Natural killer cell (primary cell): Measurements from ENCODE around the gene OLFML2A. TPM values are rescaled to one million over a fixed set of nuclear protein-coding genes. Genes with fewer than 3 reads are reported as not detected.
"Not testable (repeated sequence)": the region's sequence is repeated elsewhere in the genome, so short reads cannot be mapped to it uniquely, and the experiment has no call there.

Source experiments
- ATAC-seq, 3 donors: fragments of 150-1000 bp in 2 of 3; fragments of 200-7000 bp in 1 of 3; cut with Tn5 transposase; 1 replicate in 1 of 3; 2 replicates in 2 of 3; pipeline ENCODE4 v1.10.0; 2021; ENCODE audit warnings: mild to moderate bottlenecking in 2 of 3, moderate library complexity in 2 of 3
- DNase-seq, 2 donors: peaks; one replicate each; pipeline versions ENCODE4 v3.0.0 to v3.0.0-alpha.2; 2013 to 2021; ENCODE audit warnings: mixed read lengths in 1 of 2
- H3K27ac ChIP-seq: one replicate; pipeline ENCODE4 v1.5.1; 2013; ENCODE audit warnings: mild to moderate bottlenecking, low read length
- H3K27me3 ChIP-seq: one replicate; pipeline ENCODE4 v1.6.1; 2013; ENCODE audit warnings: low read length; ENCODE audit not compliant: control insufficient read depth, insufficient read depth
- H3K36me3 ChIP-seq: one replicate; pipeline ENCODE4 v1.6.1; 2013; ENCODE audit warnings: low read length; ENCODE audit not compliant: control insufficient read depth, insufficient read depth
- H3K4me1 ChIP-seq: one replicate; pipeline ENCODE4 v1.6.1; 2013; ENCODE audit warnings: low read length; ENCODE audit not compliant: control insufficient read depth, insufficient read depth
- H3K4me3 ChIP-seq: one replicate; pipeline ENCODE4 v1.5.1; 2013; ENCODE audit warnings: low read length
- H3K9me3 ChIP-seq: one replicate; pipeline ENCODE4 v1.6.1; 2013; ENCODE audit warnings: low read length; ENCODE audit not compliant: control insufficient read depth, insufficient read depth
- H3K27ac Mint-ChIP-seq, 2 donors: one replicate each; pipeline ENCODE4 v1.8.0; 2022; ENCODE audit warnings: mild to moderate bottlenecking in 2 of 2, mixed read lengths in 2 of 2, moderate library complexity in 1 of 2
- H3K27me3 Mint-ChIP-seq, 2 donors: one replicate each; pipeline ENCODE4 v1.8.0; 2022; ENCODE audit warnings: low read depth in 2 of 2, mixed read lengths in 2 of 2
- H3K36me3 Mint-ChIP-seq: one replicate; pipeline ENCODE4 v1.8.0; 2022; ENCODE audit warnings: mixed read lengths
- H3K4me1 Mint-ChIP-seq, 2 donors: one replicate each; pipeline ENCODE4 v1.8.0; 2022; ENCODE audit warnings: mixed read lengths in 2 of 2
- H3K4me3 Mint-ChIP-seq: one replicate; pipeline ENCODE4 v1.8.0; 2022; ENCODE audit warnings: mild to moderate bottlenecking, moderate library complexity, mixed read lengths
- H3K9me3 Mint-ChIP-seq, 2 donors: one replicate each; pipeline ENCODE4 v1.8.0; 2022; ENCODE audit warnings: mixed read lengths in 2 of 2
- WGBS: methylation state at CpG from one replicate; pipeline ENCODE4 v1.1.7; 2013; ENCODE audit warnings: missing lambda C conversion rate; ENCODE audit not compliant: insufficient coverage; 5-methylcytosine and 5-hydroxymethylcytosine counted together
- intact Hi-C: fragments of 100-400 bp; cut with micrococcal nuclease; formaldehyde crosslinking; loops from one replicate; pipeline ENCODE4 v1.14.2; 2022
- total RNA-seq, 4 donors: library from RNA; stranded (reverse); fragments of 120-200 nt in 1 of 4; gene quantifications; one replicate each; pipeline versions ENCODE4 v1.2.3 to v1.2.4, GENCODE V29; 2013 to 2022
- TF ChIP-seq, protein P1 (sequence below): fragments of 200-600 bp; IDR thresholded peaks from one replicate; pipeline ENCODE4 v1.8.0; 2022; ENCODE audit warnings: antibody characterized with exemption

Gene OLFML2A
- not detected for total RNA-seq
- 0.61 TPM for total RNA-seq (2013)

DNA sequence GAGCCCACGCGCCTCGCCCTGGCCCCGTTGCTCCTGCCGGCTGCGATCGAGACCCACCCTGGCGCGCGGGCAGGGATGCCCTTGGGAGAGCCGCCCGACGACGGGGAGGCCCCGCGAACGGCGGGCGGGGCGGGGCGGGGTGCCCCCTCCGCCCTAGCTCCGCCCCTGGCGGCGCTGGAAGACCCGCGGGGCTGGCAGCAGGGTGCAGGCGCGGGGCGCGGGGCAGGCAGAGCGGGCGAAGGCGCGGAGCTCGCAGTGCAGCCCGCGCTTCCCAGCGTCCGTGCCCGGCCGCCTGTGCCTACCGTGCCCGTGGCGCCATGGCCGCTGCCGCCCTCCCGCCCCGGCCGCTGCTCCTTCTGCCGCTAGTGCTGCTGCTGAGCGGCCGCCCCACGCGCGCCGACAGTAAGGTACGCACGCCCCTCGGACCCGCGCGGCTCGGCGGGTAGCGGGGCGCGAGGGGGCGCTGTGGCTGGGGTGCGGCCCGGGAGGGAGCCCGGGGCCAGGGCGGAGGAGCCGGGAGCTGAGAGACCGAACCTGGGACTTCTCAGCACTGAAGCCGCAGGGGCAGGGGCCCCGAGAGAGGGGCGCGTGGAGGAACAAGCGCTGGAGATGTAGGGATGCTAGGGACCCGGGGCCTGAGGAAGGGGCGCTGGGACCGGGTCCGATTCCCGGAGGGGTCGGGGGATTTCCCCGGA lies at the start of gene OLFML2A:
Gene OLFML2A (plus strand): TSS at position 180 of the 695 bp plus-strand sequence. CDS start 138 bp downstream, at position 318.
- TF ChIP-seq, protein P1, sequence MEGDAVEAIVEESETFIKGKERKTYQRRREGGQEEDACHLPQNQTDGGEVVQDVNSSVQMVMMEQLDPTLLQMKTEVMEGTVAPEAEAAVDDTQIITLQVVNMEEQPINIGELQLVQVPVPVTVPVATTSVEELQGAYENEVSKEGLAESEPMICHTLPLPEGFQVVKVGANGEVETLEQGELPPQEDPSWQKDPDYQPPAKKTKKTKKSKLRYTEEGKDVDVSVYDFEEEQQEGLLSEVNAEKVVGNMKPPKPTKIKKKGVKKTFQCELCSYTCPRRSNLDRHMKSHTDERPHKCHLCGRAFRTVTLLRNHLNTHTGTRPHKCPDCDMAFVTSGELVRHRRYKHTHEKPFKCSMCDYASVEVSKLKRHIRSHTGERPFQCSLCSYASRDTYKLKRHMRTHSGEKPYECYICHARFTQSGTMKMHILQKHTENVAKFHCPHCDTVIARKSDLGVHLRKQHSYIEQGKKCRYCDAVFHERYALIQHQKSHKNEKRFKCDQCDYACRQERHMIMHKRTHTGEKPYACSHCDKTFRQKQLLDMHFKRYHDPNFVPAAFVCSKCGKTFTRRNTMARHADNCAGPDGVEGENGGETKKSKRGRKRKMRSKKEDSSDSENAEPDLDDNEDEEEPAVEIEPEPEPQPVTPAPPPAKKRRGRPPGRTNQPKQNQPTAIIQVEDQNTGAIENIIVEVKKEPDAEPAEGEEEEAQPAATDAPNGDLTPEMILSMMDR: no peak
- Mint-ChIP-seq H3K36me3 (no peaks in the 10 kb centered on the region), H3K4me1 (peaks cover 24 to 26% of the 10 kb centered on the region in 2 donors), H3K27me3 (peaks cover 14 to 28% of the 10 kb centered on the region in 2 donors), H3K9me3 (no peaks in the 10 kb centered on the region), H3K4me3 (peak within 1 kb of the TSS; percentile 82), H3K27ac (no peak within 1 kb of the TSS)
- DNase-seq (peak in 1 of 2 donors; percentile 54), ATAC-seq (peak; percentile 29 to 50 (median 40))
- Histone ChIP-seq H3K36me3 (no peaks in the 10 kb centered on the region), H3K9me3 (no peaks in the 10 kb centered on the region), H3K27ac (no peak within 1 kb of the TSS), H3K4me1 (peaks cover 11% of the 10 kb centered on the region), H3K27me3 (peaks cover 9% of the 10 kb centered on the region), H3K4me3 (no peak within 1 kb of the TSS)
- WGBS: 1% methylated on average over 87 of the region's 87 CpGs
- intact Hi-C loops: no loop called here

DNA sequence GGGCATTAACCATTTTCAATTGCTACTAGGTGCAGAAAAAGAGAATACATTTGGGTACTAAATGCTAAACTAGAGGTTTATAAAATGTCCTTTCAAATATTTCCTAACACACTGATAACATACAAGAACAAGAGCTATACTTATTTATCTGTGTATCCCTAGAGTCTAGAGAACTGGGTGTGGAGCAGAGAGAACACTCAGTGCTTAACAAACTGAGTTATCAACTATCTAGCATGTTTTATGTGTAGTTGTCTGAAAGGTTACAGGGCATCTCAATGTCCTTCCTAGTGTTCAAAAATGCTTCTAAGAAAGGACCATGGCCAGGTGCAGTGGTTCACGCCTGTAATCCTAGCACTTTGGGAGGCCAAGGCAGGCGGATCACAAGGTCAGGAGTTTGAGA lies 46.2 kb upstream of the OLFML2A start:
- Mint-ChIP-seq H3K4me3 (no peak overlapping the region), H3K27me3 (peaks cover 0 to 5% of the 10 kb centered on the region in 2 donors), H3K36me3 (no peaks in the 10 kb centered on the region), H3K27ac (no peak overlapping the region), H3K9me3 (no peaks in the 10 kb centered on the region), H3K4me1 (no peaks in the 10 kb centered on the region)
- ATAC-seq: no peak
- Histone ChIP-seq H3K27ac (no peak overlapping the region), H3K4me1 (no peaks in the 10 kb centered on the region), H3K9me3 (no peaks in the 10 kb centered on the region), H3K4me3 (no peak overlapping the region), H3K27me3 (no peaks in the 10 kb centered on the region), H3K36me3 (no peaks in the 10 kb centered on the region)
- no peak for DNase-seq
- WGBS: 98% methylated on average over 2 of the region's 2 CpGs
- intact Hi-C loops: no loop called here
- TF ChIP-seq, protein P1: no peak

DNA sequence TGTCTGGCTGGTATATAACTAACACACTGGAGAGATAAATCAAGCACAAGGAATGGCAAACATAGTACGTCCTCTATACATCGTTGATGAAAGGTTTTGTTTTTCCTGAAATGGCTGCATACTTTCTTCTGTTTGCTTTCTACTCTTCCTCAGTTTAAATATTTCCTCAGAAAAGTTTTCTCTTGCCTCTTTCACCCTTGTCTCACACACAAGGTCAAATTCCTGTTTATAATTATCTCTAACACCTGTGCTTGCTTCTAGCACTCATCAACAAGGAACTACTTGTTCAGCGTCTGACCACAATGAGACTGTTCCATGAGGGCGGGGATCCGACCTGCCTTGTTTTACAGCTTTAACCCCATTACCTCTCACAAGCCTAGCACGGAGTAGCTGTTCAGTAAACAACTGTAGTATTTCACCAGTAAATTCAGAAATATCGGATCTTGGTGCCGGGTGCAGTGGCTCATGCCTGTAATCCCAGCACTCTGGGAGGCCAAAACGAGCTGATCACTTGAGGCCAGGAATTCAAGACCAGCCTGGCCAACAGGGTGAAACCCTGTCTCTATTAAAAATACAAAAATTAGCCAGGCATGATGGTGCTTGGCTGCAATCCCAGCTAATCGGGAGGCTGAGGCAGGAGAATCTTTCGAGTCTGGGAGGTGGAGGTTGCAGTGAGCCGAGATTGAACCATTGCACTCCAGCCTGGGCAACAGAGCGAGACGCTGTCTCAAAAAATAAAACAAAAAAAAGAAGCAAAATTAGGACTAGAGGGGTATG lies 42.8 kb upstream of the OLFML2A start:
- Histone ChIP-seq H3K4me3 (no peak overlapping the region), H3K36me3 (no peaks in the 10 kb centered on the region), H3K27me3 (no peaks in the 10 kb centered on the region), H3K9me3 (no peaks in the 10 kb centered on the region), H3K27ac (no peak overlapping the region), H3K4me1 (no peaks in the 10 kb centered on the region)
- H3K9me3 Mint-ChIP-seq: no peaks in the 10 kb centered on the region
- WGBS: 80% methylated on average over 14 of the region's 14 CpGs
- no peaks in the 10 kb centered on the region for H3K4me1 Mint-ChIP-seq
- intact Hi-C loops: no loop called here
- H3K27ac Mint-ChIP-seq: no peak overlapping the region
- H3K36me3 Mint-ChIP-seq: no peaks in the 10 kb centered on the region
- ATAC-seq (no peak), DNase-seq (no peak)
- H3K4me3 Mint-ChIP-seq: no peak overlapping the region
- H3K27me3 Mint-ChIP-seq: peaks cover 0 to 5% of the 10 kb centered on the region in 2 donors
- TF ChIP-seq, protein P1: no peak

DNA sequence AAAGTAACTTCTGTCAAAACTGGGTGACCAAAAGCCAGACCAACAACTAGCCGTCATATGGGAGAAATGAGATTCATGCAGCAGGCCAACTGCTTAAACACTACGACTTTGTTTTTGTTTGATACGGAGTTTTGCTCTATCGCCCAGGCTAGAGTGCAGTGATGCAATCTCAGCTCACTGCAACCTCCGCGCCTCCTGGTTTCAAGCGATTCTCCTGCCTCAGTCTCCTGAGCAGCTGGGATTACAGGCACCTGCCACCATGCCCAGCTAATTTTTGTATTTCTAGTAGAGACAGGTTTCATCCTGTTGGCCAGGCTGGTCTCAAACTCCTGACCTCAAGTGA lies 42.2 kb upstream of the OLFML2A start:
- H3K9me3 Mint-ChIP-seq, H3K9me3 ChIP-seq, H3K36me3 Mint-ChIP-seq, H3K27ac ChIP-seq, ATAC-seq, H3K27ac Mint-ChIP-seq, H3K4me3 ChIP-seq, H3K36me3 ChIP-seq, H3K4me1 Mint-ChIP-seq, H3K4me1 ChIP-seq, H3K4me3 Mint-ChIP-seq, DNase-seq, intact Hi-C loops, H3K27me3 ChIP-seq, H3K27me3 Mint-ChIP-seq: not testable (repeated sequence)
- WGBS: 90% methylated on average over 7 of the region's 7 CpGs
